Tibial artery (tissue), 4 donors: ENCODE data around the gene CCDC68.
"Not testable (repeated sequence)": the region's sequence is repeated elsewhere in the genome, so short reads cannot be mapped to it uniquely, and the experiment has no call there.

Source experiments
- DNase-seq, 2 donors: peaks; one replicate each; pipeline ENCODE4 v3.0.0-alpha.2; 2019
- H3K27ac ChIP-seq, 2 donors: fragments of 200-600 bp; sonication (generic) in 1 of 2; 1 replicate in 1 of 2; 2 replicates in 1 of 2; pipeline ENCODE4 v1.5.1; 2018 to 2019; ENCODE audit warnings: mild to moderate bottlenecking in 1 of 2
- H3K27me3 ChIP-seq, 2 donors: fragments of 200-600 bp; sonication (generic) in 1 of 2; one replicate each; pipeline versions ENCODE4 v1.5.1 to v1.6.0; 2016 to 2019
- H3K36me3 ChIP-seq, 3 donors: fragments of 200-600 bp; sonication (generic) in 2 of 3; one replicate each; pipeline ENCODE4 v1.5.1; 2016 to 2019; ENCODE audit warnings: mild to moderate bottlenecking in 2 of 3
- H3K4me1 ChIP-seq, 4 donors: fragments of 200-600 bp; sonication (generic) in 2 of 4; 1 replicate in 3 of 4; 2 replicates in 1 of 4; pipeline ENCODE4 v1.5.1; 2016 to 2019
- H3K4me3 ChIP-seq, 2 donors: fragments of 200-600 bp; sonication (generic) in 1 of 2; 1 replicate in 1 of 2; 2 replicates in 1 of 2; pipeline ENCODE4 v1.5.1; 2018 to 2019; ENCODE audit warnings: mild to moderate bottlenecking in 2 of 2
- H3K9me3 ChIP-seq, 3 donors: fragments of 200-600 bp; sonication (generic) in 1 of 3; one replicate each; pipeline ENCODE4 v1.5.1; 2016 to 2019
- intact Hi-C: fragments of 100-400 bp; cut with DNase I; formaldehyde crosslinking; loops from one replicate; pipeline ENCODE4 v1.15.0; 2023; ENCODE audit warnings: low total_unique reads
- TF ChIP-seq, protein P1 (sequence below), 2 experiments: fragments of 200-600 bp in 1 of 2; fragments of 450-650 bp in 1 of 2; IDR thresholded peaks; one replicate each; pipeline ENCODE4 v1.5.1; 2017 to 2019; ENCODE audit warnings: antibody characterized with exemption in 2 of 2, mild to moderate bottlenecking in 1 of 2, moderate library complexity in 1 of 2

CCDC68 gene

DNA sequence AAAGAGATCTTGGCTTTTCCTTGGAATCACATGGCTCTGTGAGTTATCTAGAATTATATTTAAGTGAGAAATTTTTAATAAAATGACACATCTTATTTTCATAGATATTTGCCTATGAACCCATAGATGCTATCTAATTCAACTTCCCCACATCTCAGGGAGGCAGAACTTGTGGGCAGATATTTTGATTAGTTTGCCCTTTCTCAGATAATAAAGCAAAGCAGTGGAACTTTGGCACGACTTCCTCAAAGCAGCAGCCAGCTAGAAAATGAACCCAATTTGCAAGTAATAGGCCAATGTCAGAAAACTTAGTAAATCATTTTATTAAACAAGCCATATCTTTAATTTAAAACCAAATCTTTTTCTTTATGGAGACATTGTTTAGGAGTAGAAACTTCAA, 98.3 kb downstream of the CCDC68 start:
- H3K27me3 ChIP-seq: no peaks in the 10 kb centered on the region
- TF ChIP-seq, protein P1, sequence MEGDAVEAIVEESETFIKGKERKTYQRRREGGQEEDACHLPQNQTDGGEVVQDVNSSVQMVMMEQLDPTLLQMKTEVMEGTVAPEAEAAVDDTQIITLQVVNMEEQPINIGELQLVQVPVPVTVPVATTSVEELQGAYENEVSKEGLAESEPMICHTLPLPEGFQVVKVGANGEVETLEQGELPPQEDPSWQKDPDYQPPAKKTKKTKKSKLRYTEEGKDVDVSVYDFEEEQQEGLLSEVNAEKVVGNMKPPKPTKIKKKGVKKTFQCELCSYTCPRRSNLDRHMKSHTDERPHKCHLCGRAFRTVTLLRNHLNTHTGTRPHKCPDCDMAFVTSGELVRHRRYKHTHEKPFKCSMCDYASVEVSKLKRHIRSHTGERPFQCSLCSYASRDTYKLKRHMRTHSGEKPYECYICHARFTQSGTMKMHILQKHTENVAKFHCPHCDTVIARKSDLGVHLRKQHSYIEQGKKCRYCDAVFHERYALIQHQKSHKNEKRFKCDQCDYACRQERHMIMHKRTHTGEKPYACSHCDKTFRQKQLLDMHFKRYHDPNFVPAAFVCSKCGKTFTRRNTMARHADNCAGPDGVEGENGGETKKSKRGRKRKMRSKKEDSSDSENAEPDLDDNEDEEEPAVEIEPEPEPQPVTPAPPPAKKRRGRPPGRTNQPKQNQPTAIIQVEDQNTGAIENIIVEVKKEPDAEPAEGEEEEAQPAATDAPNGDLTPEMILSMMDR (IDR thresholded peaks at IDR 0.05): no peak
- no peak for DNase-seq
- H3K4me1 ChIP-seq: no peaks in the 10 kb centered on the region
- intact Hi-C loops: no loop called here
- H3K4me3 ChIP-seq: no peak overlapping the region
- no peak overlapping the region for H3K27ac ChIP-seq
- no peaks in the 10 kb centered on the region for H3K9me3 ChIP-seq
- H3K36me3 ChIP-seq: no peaks in the 10 kb centered on the region

DNA sequence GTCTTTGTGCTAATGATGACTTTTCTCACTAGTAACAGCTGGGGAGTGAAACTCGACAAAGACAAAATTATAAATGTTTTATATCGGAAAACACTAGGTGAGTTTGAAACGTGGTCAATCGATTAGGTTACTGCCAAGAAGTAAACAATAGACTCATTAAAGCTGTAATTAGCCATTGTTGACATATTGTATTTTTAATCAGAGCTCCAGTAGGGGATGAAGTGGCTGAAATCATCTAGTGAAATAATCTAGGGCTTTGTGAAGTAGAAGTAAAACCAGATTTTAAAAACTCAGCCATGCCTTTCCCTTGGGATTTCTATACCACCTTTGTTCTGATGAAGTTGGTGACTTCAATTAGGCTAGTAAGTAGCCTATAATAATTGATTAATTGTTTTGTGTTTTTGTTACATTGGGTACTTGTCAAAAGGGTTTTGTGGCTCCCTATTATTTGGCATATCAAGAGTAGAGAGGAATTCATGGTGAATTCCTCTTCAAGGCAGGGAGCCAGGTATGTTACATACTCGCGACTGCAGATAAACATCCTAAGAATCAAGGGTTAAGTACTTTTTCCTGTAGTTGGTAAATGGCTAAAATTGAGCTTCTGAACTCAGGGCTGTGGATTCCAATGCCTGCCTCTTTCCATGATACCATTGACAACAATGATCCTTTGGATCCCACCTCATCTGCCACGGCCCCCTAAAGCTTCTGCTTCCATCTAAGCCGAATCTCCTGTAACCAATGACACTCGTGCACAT, 99.4 kb downstream of the CCDC68 start:
- Histone ChIP-seq H3K4me3 (no peak overlapping the region), H3K36me3 (no peaks in the 10 kb centered on the region), H3K4me1 (no peaks in the 10 kb centered on the region), H3K27me3 (no peaks in the 10 kb centered on the region), H3K9me3 (no peaks in the 10 kb centered on the region), H3K27ac (no peak overlapping the region)
- intact Hi-C loops: no loop called here
- TF ChIP-seq, protein P1 (IDR thresholded peaks at IDR 0.05): no peak
- DNase-seq: no peak

DNA sequence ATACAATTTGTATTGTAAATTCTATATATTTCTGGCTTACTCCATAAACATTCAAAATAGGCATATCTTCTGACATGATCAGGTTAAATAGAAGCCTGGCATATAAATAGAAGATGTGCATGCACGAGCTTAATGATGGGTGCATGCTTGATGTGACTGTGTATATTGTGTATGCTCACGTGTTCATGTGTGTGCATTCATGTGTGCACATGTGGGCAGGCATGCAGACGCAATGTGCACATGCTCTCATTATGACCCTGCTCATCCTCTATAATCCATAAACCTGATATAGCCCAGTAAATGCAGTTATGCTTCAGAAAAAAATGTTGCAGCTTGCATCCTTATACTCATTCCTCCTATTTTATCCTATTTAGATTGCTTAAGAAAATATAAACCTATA, 101.8 kb downstream of the CCDC68 start:
- H3K9me3 ChIP-seq: no peaks in the 10 kb centered on the region
- no peaks in the 10 kb centered on the region for H3K27me3 ChIP-seq
- no peak for DNase-seq
- TF ChIP-seq, protein P1 (IDR thresholded peaks at IDR 0.05): no peak
- no peaks in the 10 kb centered on the region for H3K4me1 ChIP-seq
- H3K27ac ChIP-seq: no peak overlapping the region
- intact Hi-C loops: no loop called here
- H3K4me3 ChIP-seq: no peak overlapping the region
- H3K36me3 ChIP-seq: no peaks in the 10 kb centered on the region

DNA sequence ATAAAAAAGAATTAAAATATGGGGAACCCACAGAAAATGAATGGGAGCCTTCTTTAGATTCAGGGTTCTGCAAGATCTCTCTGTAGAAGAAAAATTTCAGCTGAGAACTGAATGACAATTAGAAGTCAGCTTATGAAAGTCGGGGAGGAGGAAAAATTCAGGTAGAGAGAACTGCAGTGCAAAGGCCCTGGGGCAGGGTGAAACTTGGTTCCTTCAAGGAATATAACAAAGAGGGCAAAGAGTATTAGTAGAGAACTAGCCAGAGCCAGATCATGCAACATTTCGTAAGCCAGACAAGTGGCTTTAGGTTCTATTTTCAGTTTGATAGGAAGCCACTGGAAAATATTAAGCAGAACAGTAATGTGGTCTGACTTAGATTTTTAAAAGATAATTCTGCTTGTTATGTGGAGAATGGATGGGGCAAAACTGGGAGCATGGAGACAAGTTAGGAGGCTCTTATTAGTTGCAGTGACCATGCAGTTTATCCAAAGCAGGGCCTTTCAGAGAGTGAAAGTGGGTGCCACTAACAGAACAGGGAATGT, 103.1 kb downstream of the CCDC68 start:
- no peaks in the 10 kb centered on the region for H3K4me1 ChIP-seq
- H3K9me3 ChIP-seq: no peaks in the 10 kb centered on the region
- no peak for DNase-seq
- intact Hi-C loops: no loop called here
- H3K4me3 ChIP-seq: no peak overlapping the region
- H3K27me3 ChIP-seq: no peaks in the 10 kb centered on the region
- H3K27ac ChIP-seq: no peak overlapping the region
- no peaks in the 10 kb centered on the region for H3K36me3 ChIP-seq
- TF ChIP-seq, protein P1 (IDR thresholded peaks at IDR 0.05): no peak

DNA sequence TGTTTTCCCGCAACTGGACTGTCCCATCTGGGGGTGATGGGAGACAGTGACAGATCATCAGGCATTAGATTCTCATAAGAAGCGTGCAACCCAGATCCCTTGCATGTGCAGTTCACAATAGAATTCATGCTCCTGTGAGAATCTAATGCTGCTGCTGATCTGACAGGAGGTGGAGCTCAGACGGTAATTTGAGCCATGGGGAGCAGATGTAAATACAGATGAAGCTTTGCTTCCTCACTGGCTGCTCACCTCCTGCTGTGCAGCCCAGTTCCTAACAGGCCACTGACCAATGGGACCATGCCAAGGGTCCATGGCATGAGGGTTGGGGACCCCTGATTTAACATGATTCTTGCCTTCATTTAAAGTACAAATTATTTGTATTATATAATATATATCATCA, 104.2 kb downstream of the CCDC68 start:
- H3K36me3 ChIP-seq, H3K27me3 ChIP-seq, H3K27ac ChIP-seq, DNase-seq, H3K9me3 ChIP-seq, intact Hi-C loops, H3K4me3 ChIP-seq, H3K4me1 ChIP-seq: not testable (repeated sequence)

DNA sequence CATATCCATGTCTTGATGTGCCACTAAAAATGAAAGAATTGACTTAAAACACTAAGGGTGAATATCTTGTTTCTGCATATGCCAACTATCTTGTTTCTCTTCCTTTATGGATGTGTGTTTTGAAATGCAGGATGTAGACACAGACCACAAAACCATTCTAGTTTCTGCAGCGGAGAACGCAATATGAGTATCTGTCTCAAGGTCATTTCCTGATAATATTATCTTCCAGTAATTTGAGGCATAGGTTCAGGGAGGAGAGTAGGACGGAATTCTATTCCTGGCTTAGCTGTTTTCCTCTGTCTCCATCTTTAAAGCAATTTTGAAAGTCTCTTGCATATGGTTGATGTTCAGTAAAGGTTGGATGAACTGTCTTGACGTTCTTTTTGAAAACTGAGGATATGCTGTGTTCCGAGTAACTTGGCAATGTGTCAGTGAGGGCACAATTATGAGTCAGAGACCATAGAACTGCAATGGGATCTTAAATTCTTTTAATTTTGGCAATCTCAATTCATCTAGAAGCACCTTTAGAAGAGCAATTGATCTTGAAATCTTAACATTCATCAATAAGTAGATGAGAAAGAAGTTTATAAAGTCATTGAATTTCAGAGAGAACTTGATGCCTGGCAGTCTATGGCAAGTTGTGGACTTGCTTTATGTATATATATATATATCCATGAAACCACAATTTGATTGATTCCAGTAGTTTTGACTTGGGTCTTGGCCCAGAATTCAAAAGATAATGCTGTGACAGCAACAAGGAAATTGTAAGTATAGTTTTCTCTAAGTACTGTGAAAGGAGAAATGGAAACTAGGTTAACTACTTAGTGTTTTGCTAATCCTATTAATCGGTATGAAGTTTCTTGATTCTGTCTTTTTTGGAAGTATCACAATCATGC, 106.2 kb downstream of the CCDC68 start:
- intact Hi-C loops: no loop called here
- no peaks in the 10 kb centered on the region for H3K4me1 ChIP-seq
- H3K9me3 ChIP-seq: no peaks in the 10 kb centered on the region
- TF ChIP-seq, protein P1 (IDR thresholded peaks at IDR 0.05): no peak
- DNase-seq: no peak
- H3K27me3 ChIP-seq: no peaks in the 10 kb centered on the region
- H3K27ac ChIP-seq: no peak overlapping the region
- H3K36me3 ChIP-seq: no peaks in the 10 kb centered on the region
- no peak overlapping the region for H3K4me3 ChIP-seq
